HepG2 (cell line): ENCODE measurements around the gene POU4F3. TPM values are rescaled to one million over a fixed set of nuclear protein-coding genes. Genes with fewer than 3 reads are reported as not detected.

Source experiments
- ATAC-seq: fragments of 200-7000 bp; cut with Tn5 transposase; 3 replicates; pipeline ENCODE4 v1.9.1; 2020; ENCODE audit warnings: mild to moderate bottlenecking, moderate library complexity
- BruUV-seq: library from RNA; stranded (reverse); fragments of 400-500 nt; replicated peaks from 2 replicates; lab custom pipeline; 2021; lab: Mats Ljungman, UMichigan
- CTCF ChIA-PET: fragments of 300-600 bp; formaldehyde crosslinking; extraction: SDS; loops from one replicate; lab custom pipeline; 2021; ENCODE audit warnings: low total read pairs, inconsistent platforms, low intra/inter-chr PET ratio; lab: Yijun Ruan, JAX
- POLR2A ChIA-PET: fragments of 350-600 bp; sonication (Branson Sonifier 250); formaldehyde crosslinking; loops from one replicate; lab custom pipeline; 2020; ENCODE audit warnings: antibody characterized with exemption, inconsistent platforms; lab: Yijun Ruan, JAX
- DNase-seq: peaks from one replicate; pipeline ENCODE4 v3.0.0-alpha.2; 2015; ENCODE audit warnings: low spot score
- FAIRE-seq: peaks from 3 replicates; lab custom pipeline; 2011; peaks lifted over from hg19 to GRCh38; lab: Jason Lieb, UNC
- H2AFZ ChIP-seq: one replicate; pipeline ENCODE4 v1.6.1; 2011; ENCODE audit warnings: low read length, inconsistent platforms
- H3K27ac ChIP-seq: fragments of 300-600 bp; 3 replicates; pipeline ENCODE4 v1.8.0; 2011; ENCODE audit warnings: mixed run types, mild to moderate bottlenecking, mixed read lengths, low read length, inconsistent platforms; ENCODE audit not compliant: insufficient read depth; ENCODE audit errors: extremely low read length
- H3K27me3 ChIP-seq, 2 experiments: fragments of 200-600 bp in 1 of 2; 2 replicates in 1 of 2; 3 replicates in 1 of 2; pipeline versions ENCODE4 v1.6.0 to v1.8.0; 2011; ENCODE audit warnings: low read length in 2 of 2, mild to moderate bottlenecking in 2 of 2, moderate library complexity in 2 of 2, inconsistent platforms in 1 of 2; ENCODE audit not compliant: insufficient read depth in 2 of 2, control insufficient read depth in 1 of 2
- H3K36me3 ChIP-seq, 2 experiments: fragments of 200-600 bp in 1 of 2; replicated peaks in 1 of 2; 2 replicates in 1 of 2; 3 replicates in 1 of 2; pipeline versions ENCODE4 v1.5.1 to v1.8.0; 2011; ENCODE audit warnings: low read length in 2 of 2, inconsistent platforms in 1 of 2; ENCODE audit not compliant: insufficient read depth in 2 of 2, control insufficient read depth in 1 of 2
- H3K4me1 ChIP-seq: 2 replicates; pipeline ENCODE4 v1.5.1; 2012; ENCODE audit warnings: low read length, inconsistent platforms; ENCODE audit not compliant: insufficient read depth
- H3K4me2 ChIP-seq: 2 replicates; pipeline ENCODE4 v1.6.0; 2011; ENCODE audit warnings: low read depth, low read length, inconsistent platforms
- H3K4me3 ChIP-seq, 3 experiments: fragments of 200-600 bp in 1 of 3; sonication (generic), shearing (Covaris generic) in 1 of 3; replicated peaks in 1 of 3; 2 replicates each; pipeline ENCODE4 v1.5.1; 2011 to 2016; ENCODE audit warnings: low read length in 3 of 3, inconsistent platforms in 2 of 3, low read depth in 2 of 3, mild to moderate bottlenecking in 2 of 3, control low read depth in 1 of 3, mixed read lengths in 1 of 3; ENCODE audit not compliant: insufficient read depth in 1 of 3
- H3K79me2 ChIP-seq: one replicate; pipeline ENCODE4 v1.6.1; 2011; ENCODE audit warnings: low read length, inconsistent platforms; ENCODE audit not compliant: insufficient read depth
- H3K9ac ChIP-seq: 2 replicates; pipeline ENCODE4 v1.6.0; 2011; ENCODE audit warnings: mild to moderate bottlenecking, low read depth, low read length, inconsistent platforms; ENCODE audit not compliant: insufficient read depth
- H3K9me3 ChIP-seq: 2 replicates; pipeline ENCODE4 v1.5.1; 2012; ENCODE audit warnings: mild to moderate bottlenecking, low read length
- H4K20me1 ChIP-seq: 2 replicates; pipeline ENCODE4 v1.6.0; 2011; ENCODE audit warnings: inconsistent platforms, mild to moderate bottlenecking, low read length, moderate library complexity; ENCODE audit not compliant: insufficient read depth
- IKZF1 ChIP-seq: fragments of 450-650 bp; IDR thresholded peaks from 2 replicates; pipeline ENCODE4 v1.7.1; 2016
- KAT7 ChIP-seq: IDR thresholded peaks from 2 replicates; pipeline ENCODE4 v1.6.1; 2018; ENCODE audit warnings: borderline replicate concordance, missing compliant biosample characterization
- KMT2B ChIP-seq: IDR thresholded peaks from 2 replicates; pipeline ENCODE4 v1.6.1; 2016; ENCODE audit warnings: missing genetic modification reagents, missing compliant biosample characterization
- MIER3 ChIP-seq: IDR thresholded peaks from 2 replicates; pipeline ENCODE4 v1.6.1; 2016; ENCODE audit warnings: missing compliant biosample characterization, borderline replicate concordance
- ZNF382 ChIP-seq: sonication (generic); formaldehyde crosslinking; IDR thresholded peaks from 2 replicates; pipeline ENCODE4 v1.5.0; 2020; ENCODE audit warnings: missing genetic modification reagents, mild to moderate bottlenecking, borderline replicate concordance
- WGBS: methylation state at CpG from one replicate; pipeline ENCODE4 v1.1.6; 2017; ENCODE audit warnings: low lambda C conversion rate; 5-methylcytosine and 5-hydroxymethylcytosine counted together
- in situ Hi-C: cut with HindIII; loops from 2 replicates; pipeline ENCODE4 v1.10.0; 2017; ENCODE audit warnings: low pct_unique_long_range_greater_than_20kb; ENCODE audit not compliant: extremely low pct_ligation_motif_present
- intact Hi-C: fragments of 100-400 bp; cut with micrococcal nuclease; formaldehyde crosslinking; loops from one replicate; pipeline ENCODE4 v1.10.0; 2022; ENCODE audit not compliant: unreplicated experiment
- polyA plus RNA-seq, 8 experiments: library from polyadenylated mRNA; depleted of rRNA in 3 of 8; stranded (reverse) in 7 of 8; unstranded in 1 of 8; fragments of >200 nt; fragmentation: Illumina TruSeq in 4 of 8; extraction: Trizol in 4 of 8; gene quantifications; 2 replicates each; pipeline versions ENCODE4 v1.2.1 to v1.2.3, GENCODE V29; 2011 to 2016; ENCODE audit warnings: low read depth in 4 of 8, missing spikeins in 1 of 8, mixed read lengths in 1 of 8; ENCODE audit not compliant: insufficient read depth in 1 of 8
- total RNA-seq, 5 experiments: library from RNA; depleted of rRNA; stranded (reverse); fragments of >200 nt; fragmentation: Illumina TruSeq; extraction: Trizol; gene quantifications; 2 replicates each; pipeline ENCODE4 v1.2.3, GENCODE V29; 2016; ENCODE audit warnings: low read depth in 1 of 5

The POU4F3 gene
- total and polyA plus RNA-seq, 2 of the 13 experiments (the other 11 are each of a cell fraction or from before 2014, with no cell fraction given): not detected

- no peak for TF ChIP-seq ZNF382
- TF ChIP-seq MIER3: no peak
- TF ChIP-seq, all 625 proteins: peak for 0
- Histone ChIP-seq H3K4me1 (no peaks in the 10 kb centered on the region), H3K79me2 (no peaks in the 10 kb centered on the region), H3K36me3 (no peaks in the 10 kb centered on the region), H3K9ac (no peak overlapping the region), H3K4me2 (no peak overlapping the region), H3K27ac (no peak overlapping the region), H3K9me3 (no peaks in the 10 kb centered on the region), H3K4me3 (no peak overlapping the region), H4K20me1 (no peaks in the 10 kb centered on the region), H3K27me3 (peaks cover 0 to 8% of the 10 kb centered on the region in 2 experiments; a peak in 2 of 5 replicates), H2AFZ (no peak overlapping the region)
- CTCF ChIA-PET: no interaction called here
- POLR2A ChIA-PET: no interaction called here
- in situ Hi-C loops (no loop called here), intact Hi-C loops (no loop called here)
- 4% methylated on average over 2 of the region's 2 CpGs for WGBS
- no TSS peak for BruUV-seq
- no peak for ATAC-seq
- no peak for DNase-seq
- no peak for FAIRE-seq
These were observed 27.0 kb downstream of the POU4F3 start for GRCh38 chr5:146365618-146366017.

GRCh38 chr5:146366904-146367303 is 28.3 kb downstream of the POU4F3 start:
- no peak for TF ChIP-seq KMT2B (CRISPR knock-in tag)
- no peak for TF ChIP-seq IKZF1
- TF ChIP-seq KAT7 (CRISPR knock-in tag): no peak
- Histone ChIP-seq H3K79me2 (no peaks in the 10 kb centered on the region), H3K4me3 (no peak overlapping the region), H3K36me3 (no peaks in the 10 kb centered on the region), H3K9ac (no peak overlapping the region), H2AFZ (no peak overlapping the region), H3K4me2 (no peak overlapping the region), H4K20me1 (no peaks in the 10 kb centered on the region), H3K4me1 (no peaks in the 10 kb centered on the region), H3K27ac (no peak overlapping the region), H3K9me3 (no peaks in the 10 kb centered on the region), H3K27me3 (peaks cover 0 to 8% of the 10 kb centered on the region in 2 experiments; a peak in 2 of 5 replicates)
- no TSS peak for BruUV-seq
- no peak for DNase-seq
- in situ Hi-C loops: no loop called here
- no peak for FAIRE-seq
- intact Hi-C loops: no loop called here
- POLR2A ChIA-PET: no interaction called here
- CTCF ChIA-PET: no interaction called here
- 0% methylated on average over 1 of the region's 1 CpG for WGBS
- ATAC-seq: no peak
